Stimulated activated CD4-positive, alpha-beta T cell treated with anti-CD3 and anti-CD28 coated beads, Interleukin-15, amount 100 ng/mL, for 48 hours (primary cell): Measurements from ENCODE around the gene MYBPH.

Source experiments
- DNase-seq, 2 donors: peaks; one replicate each; pipeline ENCODE4 v3.0.0-alpha.2; 2020; ENCODE audit warnings: low read depth in 2 of 2

MYBPH gene

DNA sequence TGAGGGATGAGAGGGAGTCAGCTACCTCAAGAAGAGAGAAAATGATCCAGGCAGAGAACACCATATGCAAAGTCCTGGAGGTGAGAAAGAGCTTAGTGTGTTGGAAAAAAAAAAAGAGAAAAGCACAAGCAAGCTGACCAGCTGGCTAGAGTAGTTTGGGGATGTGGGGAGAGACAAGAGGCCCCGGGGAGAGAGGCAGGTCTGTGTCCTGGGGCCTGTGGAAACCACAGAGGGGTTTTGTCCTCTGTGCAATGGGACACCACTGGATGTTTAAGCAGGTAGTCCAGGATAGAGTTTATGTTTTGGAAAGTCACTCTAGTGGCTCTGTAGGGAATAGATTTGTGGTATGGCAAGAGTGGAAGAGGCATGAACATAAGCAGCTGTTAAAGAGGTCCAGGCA lies 25.3 kb upstream of the MYBPH start:
- no peak for DNase-seq

DNA sequence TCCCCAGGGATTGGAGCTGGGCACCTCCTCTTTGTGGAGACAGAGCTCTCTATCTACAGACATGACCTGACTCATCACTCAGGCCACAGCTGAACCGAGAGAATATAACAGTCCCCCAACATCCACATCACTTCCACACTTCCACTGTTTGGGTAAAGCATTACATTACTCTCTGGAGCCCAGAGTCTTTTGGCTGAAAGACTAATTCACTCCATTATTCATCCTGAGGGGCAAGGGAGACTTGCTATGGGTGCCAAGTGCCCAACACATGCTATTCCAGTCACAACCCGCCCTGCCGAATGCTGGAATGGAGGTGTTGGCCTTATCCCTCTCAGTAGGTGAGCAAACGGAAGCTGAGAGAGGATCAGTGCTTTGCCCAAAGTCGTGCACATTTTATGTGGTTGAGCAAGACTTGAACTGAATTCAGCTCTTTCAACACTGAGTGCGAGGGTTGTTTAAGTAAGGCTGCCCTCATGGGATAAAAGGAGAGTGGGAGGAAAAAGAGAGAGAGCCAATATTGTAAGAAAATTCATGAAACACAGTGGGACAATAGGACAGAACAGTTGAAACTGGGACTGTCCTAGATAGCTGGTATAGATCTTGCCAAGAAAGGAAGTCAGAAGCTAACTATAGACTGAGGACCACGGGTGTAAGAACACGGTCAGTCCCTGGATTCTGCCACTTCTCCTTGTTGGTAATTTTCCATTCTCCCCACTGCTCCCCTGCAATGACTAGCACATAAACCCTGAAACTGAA lies 24.4 kb upstream of the MYBPH start:
- no peak for DNase-seq

DNA sequence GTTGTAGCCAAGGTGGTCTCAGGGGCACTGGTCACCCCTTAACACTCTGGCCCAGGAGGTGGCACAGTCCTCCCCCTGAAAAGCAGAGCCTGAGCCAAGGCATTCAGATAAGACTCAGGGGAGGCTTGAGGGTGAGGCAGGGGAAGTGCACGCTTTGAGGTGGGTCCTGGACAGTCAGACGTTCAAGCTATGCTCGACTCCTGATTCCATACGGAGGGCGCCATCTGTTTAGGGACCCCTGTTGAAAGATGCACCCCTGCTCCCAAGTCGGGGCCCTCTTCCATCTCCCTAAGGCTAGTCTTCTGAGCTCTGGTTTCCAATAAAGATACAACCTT lies 23.8 kb upstream of the MYBPH start:
- no peak for DNase-seq

DNA sequence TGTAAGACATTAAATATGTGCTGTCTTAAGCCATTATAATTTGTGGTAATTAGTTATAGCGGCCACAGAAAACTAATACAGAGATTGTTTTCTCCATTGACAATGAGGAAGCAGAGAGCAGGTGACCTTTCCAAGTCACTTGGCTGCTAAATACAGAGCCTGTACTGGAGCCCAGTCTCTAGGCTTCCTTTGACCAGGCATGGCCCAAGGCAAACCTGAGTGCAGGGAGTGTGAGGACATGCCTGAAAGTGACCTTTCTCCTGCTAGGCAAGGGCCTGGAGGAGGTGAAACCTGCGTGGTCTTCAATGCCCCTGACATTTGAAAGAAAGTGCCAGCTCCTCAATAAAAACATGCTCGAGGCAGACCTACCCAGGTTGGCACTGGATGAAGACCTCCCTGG lies 23.4 kb upstream of the MYBPH start:
- no peak for DNase-seq

DNA sequence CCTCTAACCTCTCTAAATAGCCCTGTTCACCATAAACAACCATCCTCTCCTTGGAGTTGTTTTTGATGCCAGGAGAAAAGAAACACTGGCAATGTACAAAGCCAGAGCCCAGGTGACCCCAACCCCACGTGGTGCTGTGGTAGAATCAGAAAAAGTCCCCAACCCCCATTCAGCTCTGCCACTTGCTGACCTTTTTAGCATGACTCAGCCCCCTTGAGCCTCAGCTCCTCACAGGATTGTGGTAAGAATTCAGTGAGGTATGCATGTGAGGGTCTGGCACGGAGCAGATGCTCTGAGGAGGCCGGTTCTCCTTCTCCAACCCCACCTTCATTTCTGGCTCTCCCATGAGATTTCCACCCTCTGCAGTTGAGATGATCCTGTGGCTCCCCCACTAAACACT lies 22.0 kb upstream of the MYBPH start:
- no peak for DNase-seq

DNA sequence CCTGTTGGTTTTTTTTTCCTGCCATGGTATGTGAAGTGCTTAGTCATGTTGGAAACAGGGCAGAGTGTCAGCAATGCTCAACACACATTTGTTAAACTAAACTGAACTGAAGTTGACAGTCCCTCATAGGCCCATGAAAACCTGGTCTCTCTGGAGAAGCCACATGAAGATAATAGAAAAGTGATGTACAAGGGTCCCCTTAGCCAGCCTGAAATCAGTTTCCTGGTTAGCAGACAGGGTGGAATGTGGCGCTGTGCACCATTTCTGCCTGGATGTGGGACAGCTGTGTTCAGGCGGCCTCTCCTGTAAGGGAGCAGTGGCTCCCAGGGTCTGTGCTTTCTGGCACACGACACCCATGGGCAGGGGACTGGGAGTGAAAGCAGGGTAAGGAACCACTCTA lies 20.7 kb upstream of the MYBPH start:
- DNase-seq: no peak

DNA sequence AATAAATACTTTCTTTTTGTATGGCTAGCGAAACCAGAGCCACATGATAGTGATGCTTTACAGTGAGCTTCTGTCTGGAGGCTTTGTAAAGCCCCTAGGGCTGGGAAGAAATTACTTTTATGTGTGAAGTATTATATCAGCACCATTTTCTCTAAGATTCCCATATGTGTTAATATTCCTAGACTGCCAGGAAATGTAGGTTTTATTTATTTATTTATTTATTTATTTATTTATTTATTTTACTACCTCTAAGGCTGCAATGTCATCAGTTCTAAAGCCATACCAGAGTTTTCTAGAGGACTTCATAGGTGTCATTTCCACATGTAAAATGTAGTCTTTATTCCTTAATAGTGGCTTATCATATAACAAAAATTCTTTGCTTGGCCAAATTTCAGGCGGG lies 15.3 kb upstream of the MYBPH start:
- DNase-seq: no peak

DNA sequence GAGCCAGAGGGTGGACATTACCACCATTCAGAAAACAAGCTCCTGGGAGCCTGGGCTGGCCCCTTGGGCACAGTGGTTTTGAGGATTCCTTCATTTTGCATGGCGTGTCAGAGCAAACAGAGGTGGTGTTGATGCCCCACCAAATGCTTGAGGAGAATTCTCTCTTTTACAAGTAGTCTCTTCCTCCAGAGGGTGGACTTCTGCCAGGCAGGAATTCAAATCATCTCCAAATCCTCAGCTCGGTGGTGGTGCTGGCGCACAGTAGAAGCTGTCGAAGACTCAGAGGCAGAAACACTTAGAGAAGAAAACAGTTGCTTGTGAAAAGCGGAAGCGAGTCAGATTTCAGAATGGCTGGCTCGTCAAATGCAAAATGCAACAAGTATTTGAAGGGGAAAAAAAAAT lies 14.3 kb upstream of the MYBPH start:
- no peak for DNase-seq

DNA sequence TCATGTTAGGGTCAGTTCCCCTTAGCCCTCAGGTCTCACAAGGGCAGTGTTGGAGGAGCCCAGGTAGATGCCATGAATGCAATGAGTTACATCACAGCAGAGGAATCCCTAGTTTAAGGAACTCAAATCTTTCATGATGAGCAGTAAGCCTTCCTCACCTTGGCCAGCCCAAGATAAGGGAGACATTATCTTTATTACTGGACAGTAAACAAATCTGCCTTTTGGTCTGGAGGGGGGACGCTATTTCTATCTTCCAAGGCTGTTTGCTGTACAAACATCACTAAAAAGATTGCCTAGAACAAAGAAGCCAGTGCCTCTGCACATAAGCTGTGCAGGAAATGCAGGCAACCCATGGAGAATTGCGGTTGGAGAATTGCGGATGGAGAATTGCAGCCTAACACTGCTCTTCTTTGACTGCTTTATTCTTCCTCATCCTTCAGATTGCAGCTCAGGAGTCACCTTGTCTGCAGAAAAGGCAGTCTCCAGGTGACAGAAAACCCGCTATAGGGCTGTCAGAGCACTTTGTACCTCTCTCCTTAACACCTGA lies 13.1 kb upstream of the MYBPH start:
- no peak for DNase-seq

DNA sequence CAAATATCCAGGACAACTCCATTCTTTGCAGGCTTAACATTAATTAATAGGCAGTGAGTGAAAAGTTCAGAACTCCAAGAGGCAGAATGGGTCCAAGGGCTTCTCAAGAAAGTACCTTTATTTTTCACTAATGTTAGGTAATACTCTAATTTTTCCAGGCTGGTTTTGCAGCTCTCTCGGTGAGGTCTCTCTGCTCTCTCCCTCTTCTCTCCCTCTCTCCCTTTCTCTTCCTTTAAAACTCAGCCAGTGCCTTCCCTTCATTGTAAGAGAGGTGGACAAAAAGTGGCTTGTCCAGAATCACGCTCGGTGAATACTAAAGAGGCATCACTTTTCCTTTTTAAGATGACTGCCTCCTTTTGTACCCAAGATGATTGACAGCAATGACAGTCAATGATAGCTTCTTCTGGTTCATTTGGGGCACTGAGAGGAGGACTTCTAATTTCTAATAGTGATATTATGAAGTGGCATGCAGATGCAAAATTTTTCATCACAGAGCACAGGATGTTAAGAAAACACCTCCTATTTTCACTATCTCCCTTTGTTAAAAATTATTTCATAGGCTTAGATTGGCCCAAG lies 12.2 kb upstream of the MYBPH start:
- DNase-seq: no peak

DNA sequence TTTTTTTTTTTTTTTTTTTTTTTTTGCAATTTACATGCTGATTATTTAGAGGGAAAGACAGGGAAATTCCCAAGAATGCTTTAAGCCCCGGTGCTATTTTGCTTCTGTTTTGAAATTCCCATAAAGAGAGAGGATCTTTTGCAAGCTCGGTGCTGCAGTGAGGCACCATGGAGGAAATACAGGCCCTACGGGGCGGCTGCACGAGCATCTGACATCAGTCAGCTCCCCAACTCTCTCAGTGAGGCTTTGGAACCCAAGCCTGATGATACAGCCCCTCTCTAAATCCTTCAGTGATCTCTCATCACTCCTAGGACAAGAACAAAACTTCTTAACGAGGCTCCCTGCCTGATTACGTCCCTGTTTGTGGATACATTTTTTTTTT lies 11.7 kb upstream of the MYBPH start:
- no peak for DNase-seq

DNA sequence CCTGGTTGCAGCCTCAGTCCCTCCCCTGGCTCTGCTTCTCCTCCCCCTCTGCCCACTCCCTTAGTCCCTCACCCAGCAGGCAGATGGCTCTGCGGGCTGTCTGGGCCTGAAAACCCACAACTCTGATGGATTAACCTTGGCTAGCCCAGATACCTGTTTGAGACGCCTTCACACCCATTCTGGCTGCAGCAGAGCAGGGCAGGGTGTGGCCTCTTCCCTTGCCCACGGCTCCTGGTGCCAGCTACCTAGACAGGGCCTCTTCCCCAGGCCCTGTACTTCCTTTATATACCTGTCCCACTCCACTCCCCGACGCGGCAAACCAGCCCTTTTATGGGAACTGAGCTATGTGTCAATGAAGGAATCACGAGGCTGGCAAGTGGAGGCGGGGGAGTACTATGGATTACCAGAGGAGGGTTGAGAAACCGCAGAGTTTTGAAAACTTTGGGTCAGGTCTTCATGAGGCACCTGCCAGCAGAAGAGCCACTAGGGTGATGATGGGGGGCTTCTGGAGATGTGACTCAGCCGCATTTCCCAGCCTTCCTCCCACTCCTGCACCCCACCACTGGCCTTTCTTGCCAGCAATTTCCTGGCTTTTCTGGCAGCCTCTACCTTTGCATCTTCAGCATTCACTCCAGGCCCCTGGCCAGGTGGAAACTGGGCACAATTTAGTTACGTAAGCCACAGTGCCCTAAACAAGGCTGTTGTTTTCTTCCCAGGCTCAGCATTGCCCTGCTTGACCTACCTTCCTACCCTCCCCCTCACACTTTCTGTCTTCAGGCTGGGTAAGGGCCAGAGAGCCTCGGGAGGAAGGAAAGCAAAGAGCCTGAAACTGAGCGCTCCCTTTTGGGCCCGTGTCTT lies 11.0 kb upstream of the MYBPH start, which contains the start of gene CHI3L1:
Gene CHI3L1, minus strand, starts transcription at position 259 of the 858 bp plus-strand sequence. Its CDS starts 81 bp downstream, at position 178.
- no peak for DNase-seq

DNA sequence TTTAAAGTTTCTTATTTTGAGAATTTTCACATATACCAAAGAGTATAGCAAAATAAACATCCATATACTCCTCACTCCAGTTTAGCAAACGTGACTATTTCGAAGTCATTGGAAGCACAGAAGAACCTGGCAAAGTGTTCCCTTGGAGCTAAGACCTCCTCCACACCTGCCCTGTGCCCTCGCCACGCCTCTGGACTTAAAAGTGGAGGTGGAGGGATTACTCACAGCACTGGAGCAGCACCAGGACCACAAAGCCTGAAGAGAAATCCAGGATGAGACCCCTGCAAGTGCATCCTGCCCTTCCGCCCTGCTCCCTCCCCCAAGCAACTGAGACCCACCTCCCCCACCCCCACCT lies 10.4 kb upstream of the MYBPH start:
- DNase-seq: no peak

DNA sequence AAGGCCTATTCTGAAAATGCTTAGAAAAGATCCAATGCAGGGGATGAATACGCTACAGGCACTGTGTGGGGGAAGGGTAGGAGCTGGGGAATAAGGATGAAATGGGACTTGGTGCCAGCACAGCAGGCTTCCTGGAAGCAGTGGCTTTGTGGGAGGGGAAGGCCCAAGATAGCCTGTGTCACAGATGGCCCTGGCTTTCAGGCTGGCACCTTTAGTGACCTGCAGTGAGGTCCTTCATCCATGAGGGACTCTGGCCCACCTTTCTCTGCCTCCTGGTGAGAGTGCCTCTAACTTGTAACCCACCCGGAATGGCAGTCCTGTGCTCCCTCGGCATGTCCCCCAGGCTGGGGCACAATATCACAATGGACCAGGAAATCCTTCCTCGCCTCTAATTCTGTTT lies 10.0 kb upstream of the MYBPH start:
- no peak for DNase-seq

DNA sequence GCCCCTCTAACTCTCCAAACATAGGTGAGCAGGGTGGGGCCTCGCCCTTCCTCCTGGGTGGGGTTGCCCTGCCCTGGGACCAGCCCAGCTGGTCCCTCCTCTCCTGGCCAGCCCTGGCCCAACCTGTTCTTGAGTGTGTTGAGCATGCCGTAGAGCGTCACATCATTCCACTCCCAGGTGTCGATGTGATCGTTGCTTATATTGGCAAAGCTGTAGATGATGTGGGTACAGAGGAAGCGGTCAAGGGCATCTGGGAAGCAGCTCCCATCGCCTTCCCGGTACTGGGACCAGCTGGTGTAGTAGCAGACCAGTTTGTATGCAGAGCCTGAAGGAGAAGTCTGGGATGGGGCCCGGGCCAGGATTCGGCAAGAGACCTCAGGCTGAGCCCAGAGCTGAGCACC lies 9.4 kb upstream of the MYBPH start:
- no peak for DNase-seq

DNA sequence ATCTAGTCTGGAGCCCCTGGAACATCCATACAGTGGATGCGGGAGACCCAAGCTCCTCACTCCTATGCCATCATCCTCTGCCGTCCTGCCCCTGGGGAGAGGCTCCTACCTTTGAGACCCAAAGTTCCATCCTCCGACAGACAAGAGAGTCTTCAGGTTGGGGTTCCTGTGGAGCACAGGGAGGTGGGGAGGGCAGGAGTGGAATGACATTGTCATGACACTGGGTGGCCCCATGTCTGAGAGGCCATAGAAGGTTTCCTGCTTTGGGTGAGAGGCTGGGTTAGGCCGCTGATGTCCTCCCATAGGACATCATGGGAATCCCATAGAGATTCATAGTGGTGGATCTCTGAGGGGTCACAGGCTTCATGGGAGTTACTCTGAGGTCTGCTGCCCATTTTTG lies 8.8 kb upstream of the MYBPH start:
- DNase-seq: no peak

DNA sequence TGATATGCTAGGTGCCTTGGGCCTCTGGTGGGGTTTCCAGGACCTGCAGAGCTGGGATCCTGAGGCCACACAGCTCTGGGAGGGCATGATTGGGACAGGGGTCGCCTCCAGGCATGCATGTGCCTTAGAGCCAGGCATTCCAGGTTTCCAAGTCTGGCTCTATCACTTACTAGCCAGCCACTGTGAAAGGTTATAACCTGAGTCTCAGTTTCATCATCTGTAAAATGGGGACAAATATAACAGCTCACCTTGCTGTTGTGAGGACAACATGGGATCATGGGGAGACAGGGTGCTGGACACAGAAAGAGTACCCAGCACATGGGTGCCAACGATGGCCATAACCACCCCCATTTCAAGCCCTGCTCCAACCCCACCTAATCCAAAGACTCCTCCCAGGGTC lies 8.2 kb upstream of the MYBPH start:
- no peak for DNase-seq

DNA sequence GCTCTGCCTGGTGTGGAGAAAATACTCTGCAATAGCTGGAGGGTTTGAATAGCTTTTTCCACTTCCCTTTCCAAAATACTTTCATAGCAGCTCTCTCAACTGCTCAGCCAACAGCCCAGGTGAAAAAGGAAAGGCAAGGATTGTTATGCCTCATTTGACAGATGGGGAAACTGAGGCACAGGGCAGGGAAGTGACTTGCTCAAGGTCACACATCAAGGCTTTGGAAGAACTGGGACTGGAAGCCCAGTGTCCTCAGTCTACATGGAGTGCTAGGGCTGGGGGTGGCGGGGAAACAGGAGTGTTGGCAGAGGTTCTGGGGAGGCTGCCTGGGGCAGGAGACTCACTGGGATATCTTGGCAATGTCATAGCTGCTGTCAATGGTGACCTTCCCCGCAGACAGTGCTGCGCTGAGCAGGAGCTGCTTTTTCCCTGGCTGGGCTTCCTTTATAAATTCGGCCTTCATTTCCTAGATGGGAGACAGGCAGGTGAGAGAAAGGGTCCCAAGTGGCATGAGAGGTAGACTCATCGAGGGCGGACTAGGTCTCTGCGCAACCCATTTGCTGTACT lies 6.8 kb upstream of the MYBPH start:
- no peak for DNase-seq

DNA sequence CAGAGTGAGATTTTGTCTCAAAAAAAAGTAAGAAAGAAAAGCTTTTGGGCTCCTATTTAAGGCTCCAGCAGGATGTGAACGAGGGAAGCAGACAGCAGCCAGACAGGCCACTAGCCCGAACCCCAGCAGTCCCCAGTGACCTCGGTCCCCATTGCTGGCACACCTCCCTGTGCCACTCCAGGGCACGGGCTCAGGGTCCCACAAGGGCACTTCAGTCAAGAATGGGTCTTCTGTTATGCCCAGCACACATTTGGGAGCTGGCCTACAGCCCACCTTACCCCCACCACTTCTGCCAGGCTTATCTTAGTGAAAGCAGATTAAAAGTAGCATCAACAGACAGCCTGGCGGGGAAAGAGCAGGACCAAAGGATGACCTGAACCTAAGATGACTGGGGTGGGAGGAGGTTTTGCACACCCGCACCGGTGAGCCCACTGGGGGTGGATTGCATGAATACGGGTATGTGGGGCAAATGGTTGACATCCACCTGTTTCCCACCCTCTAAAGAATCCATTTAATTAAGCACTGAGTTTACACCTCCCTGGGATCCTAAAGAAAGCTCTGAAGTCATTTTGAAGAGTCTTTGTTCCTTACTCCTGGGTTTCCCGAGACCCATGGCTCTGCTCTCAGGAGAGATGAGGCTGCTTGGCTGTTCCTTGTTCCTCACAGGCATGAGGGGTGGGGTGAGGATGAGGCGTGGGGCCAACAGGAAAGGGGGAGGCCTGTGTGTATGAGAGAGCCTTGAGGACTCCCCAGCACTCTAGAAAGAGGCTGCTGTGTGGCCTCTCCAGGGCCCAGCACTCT lies 6.2 kb upstream of the MYBPH start:
- DNase-seq: no peak

DNA sequence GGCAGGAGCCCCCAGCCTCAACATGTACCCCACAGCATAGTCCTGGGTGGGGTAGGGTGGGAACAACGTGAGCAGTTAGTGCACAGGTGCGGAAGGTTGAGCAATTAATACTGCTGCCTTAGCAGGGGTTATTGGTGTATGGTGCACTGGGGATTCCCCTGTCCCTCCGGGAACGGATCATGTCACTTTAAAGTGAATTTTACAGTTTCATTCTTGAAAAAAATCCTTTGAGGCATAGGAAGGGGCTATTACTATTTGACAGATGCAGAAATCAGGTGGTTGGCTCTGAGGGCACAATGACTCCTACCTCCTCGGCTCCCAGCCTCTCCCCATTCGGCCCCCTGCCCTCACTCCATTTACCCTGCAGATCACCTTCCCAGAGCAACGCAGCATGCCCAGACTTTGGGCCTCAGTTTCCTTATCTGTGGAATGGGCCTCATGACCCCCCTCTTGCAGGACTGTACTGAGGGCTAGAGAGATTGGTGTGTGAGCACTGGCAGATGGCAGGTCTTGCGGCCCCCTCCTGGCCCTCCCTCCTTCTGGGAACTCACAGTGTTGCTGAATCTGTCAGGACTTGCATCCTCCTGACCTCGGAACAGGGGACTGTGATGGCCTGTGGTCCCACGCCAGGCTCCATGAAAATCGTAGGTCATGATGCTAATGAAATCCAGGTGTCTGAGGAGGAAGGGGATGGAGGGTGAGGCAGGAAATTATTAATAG lies 5.1 kb upstream of the MYBPH start:
- no peak for DNase-seq

DNA sequence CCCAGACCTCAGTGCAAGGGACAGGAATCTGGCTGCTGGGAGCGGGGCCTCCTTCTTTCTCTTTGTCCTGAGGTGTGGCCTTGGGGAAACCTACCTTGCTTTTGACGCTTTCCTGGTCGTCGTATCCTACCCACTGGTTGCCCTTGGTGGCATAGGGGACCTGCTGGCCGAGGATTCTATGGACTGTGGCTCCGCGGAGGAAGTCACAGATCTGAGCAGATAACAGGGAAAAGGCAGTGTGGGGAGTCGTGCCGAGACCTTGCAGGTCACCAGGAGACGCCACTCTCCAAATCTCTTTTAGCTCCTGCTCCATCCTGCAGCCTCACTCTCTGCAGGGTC lies 4.0 kb upstream of the MYBPH start:
- DNase-seq: no peak
